ENCODE results near the gene HDGF. TPM values are rescaled to one million over a fixed set of nuclear protein-coding genes. Genes with fewer than 3 reads are reported as not detected.

Gene HDGF
- total RNA-seq, 1 donor, result 98.9 TPM

DNA sequence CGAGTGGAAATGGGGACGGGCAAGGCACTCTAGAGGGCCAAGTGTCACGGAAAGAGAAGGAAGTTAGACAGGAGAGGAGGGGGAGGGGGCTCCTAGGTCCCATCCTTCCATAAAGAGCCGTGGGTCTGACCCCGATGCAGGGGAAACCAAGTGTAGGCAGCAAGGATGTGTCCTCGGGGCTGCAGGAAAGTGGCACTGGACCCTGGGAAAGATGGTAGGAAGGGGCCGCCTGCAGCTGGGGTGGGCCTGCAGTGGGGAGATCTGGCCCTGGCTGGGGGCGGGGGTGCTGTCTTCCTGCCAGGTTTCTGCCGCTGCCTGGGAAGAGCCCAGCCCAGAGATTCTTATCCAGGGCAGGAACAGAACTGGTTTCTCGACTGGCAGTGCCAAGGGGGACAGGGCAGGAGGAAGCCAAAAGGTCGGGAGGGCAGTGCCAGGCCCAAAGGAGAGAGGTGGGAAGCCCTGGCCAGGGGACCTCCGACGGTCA, 59.0 kb downstream of the HDGF start:
- no peak overlapping the region for H3K4me3 ChIP-seq (ENCODE audit: low read length)
- peaks cover 6% of the 10 kb centered on the region for H3K4me1 ChIP-seq (ENCODE audit: insufficient read depth, low read length)
- no peaks in the 10 kb centered on the region for H3K9me3 ChIP-seq (ENCODE audit: low read depth, low read length)
- peaks cover 44% of the 10 kb centered on the region for H3K27me3 ChIP-seq (ENCODE audit: insufficient read depth, low read length)

Other genes with a start within 250 kb of the HDGF start
- 0.10 TPM for gene IQGAP3, start 179.1 kb downstream of the HDGF start, total RNA-seq
- gene TTC24, start 172.0 kb downstream of the HDGF start, total RNA-seq, result 1.2 TPM
- 23.9 TPM for gene NAXE, start 159.9 kb downstream of the HDGF start, total RNA-seq
- 15.0 TPM for gene GPATCH4, start 150.2 kb downstream of the HDGF start, total RNA-seq
- 0.21 TPM for gene HAPLN2, start 132.3 kb downstream of the HDGF start, total RNA-seq
- gene BCAN, start 109.6 kb downstream of the HDGF start, total RNA-seq, result not detected
- not detected for gene NES, start 74.3 kb downstream of the HDGF start, total RNA-seq
- 0.42 TPM for gene CRABP2, start 46.1 kb downstream of the HDGF start, total RNA-seq
- 5.0 TPM for gene METTL25B, start 23.2 kb downstream of the HDGF start, total RNA-seq
- 36.0 TPM for gene ISG20L2, start 22.9 kb downstream of the HDGF start, total RNA-seq
- gene MRPL24, start 10.6 kb downstream of the HDGF start, total RNA-seq, result 3.9 TPM
- gene PRCC, start 15.9 kb upstream of the HDGF start, total RNA-seq, result 19.6 TPM
- gene SH2D2A, start 65.2 kb upstream of the HDGF start, total RNA-seq, result 19.1 TPM
- not detected for gene INSRR, start 107.4 kb upstream of the HDGF start, total RNA-seq
- 0.31 TPM for gene NTRK1, start 109.2 kb upstream of the HDGF start, total RNA-seq
- gene PEAR1, start 142.0 kb upstream of the HDGF start, total RNA-seq, result 1.7 TPM
- not detected for gene LRRC71, start 169.0 kb upstream of the HDGF start, total RNA-seq

Data from mononuclear cell (primary cell).